WTC11 (cell line): ENCODE data around the gene SPHKAP. TPM values are rescaled to one million over a fixed set of nuclear protein-coding genes. Genes with fewer than 3 reads are reported as not detected.

Experiments used
- ATAC-seq: fragments of 200-7000 bp; cut with Tn5 transposase; 2 replicates; pipeline ENCODE4 v1.10.0; 2021; ENCODE audit warnings: mild to moderate bottlenecking, moderate library complexity
- CTCF ChIA-PET: fragments of 300-600 bp; sonication (Branson Sonifier 250); formaldehyde crosslinking; loops from one replicate; lab custom pipeline; 2021; ENCODE audit warnings: antibody characterized with exemption; lab: Charles Lee
- POLR2A ChIA-PET: fragments of 350-600 bp; sonication (Branson Sonifier 250); formaldehyde crosslinking; loops from one replicate; lab custom pipeline; 2021; ENCODE audit warnings: antibody characterized with exemption; lab: Charles Lee
- DNase-seq: peaks from one replicate; pipeline ENCODE4 v3.0.0; 2021; ENCODE audit warnings: low spot score
- H3K27ac Mint-ChIP-seq: 2 replicates; pipeline ENCODE4 v1.8.0; 2021; ENCODE audit warnings: mixed read lengths
- H3K27me3 Mint-ChIP-seq: 2 replicates; pipeline ENCODE4 v1.8.0; 2021; ENCODE audit warnings: low read depth, mild to moderate bottlenecking, moderate library complexity, mixed read lengths
- H3K36me3 Mint-ChIP-seq: 2 replicates; pipeline ENCODE4 v1.8.0; 2021; ENCODE audit warnings: mixed read lengths
- H3K4me1 Mint-ChIP-seq: 2 replicates; pipeline ENCODE4 v1.8.0; 2022; ENCODE audit warnings: mixed read lengths
- H3K4me3 Mint-ChIP-seq: 2 replicates; pipeline ENCODE4 v1.8.0; 2021; ENCODE audit warnings: mild to moderate bottlenecking, moderate library complexity, mixed read lengths
- H3K9me3 Mint-ChIP-seq: 2 replicates; pipeline ENCODE4 v1.8.0; 2021; ENCODE audit warnings: mixed read lengths
- AFF4 ChIP-seq: sonication (generic); formaldehyde crosslinking; IDR thresholded peaks from 2 replicates; pipeline ENCODE4 v1.8.1; 2023; ENCODE audit warnings: mild to moderate bottlenecking, missing genetic modification reagents, borderline replicate concordance
- ARID4B ChIP-seq: sonication (generic); formaldehyde crosslinking; IDR thresholded peaks from 2 replicates; pipeline ENCODE4 v1.8.0; 2023; ENCODE audit warnings: missing genetic modification reagents, mild to moderate bottlenecking, borderline replicate concordance
- CREM ChIP-seq: sonication (generic); formaldehyde crosslinking; IDR thresholded peaks from 2 replicates; pipeline ENCODE4 v1.8.1; 2022; ENCODE audit warnings: mild to moderate bottlenecking, missing genetic modification reagents, moderate library complexity
- ELF4 ChIP-seq: sonication (generic); formaldehyde crosslinking; IDR thresholded peaks from 2 replicates; pipeline ENCODE4 v1.8.1; 2022; ENCODE audit warnings: low read depth, mild to moderate bottlenecking, moderate library complexity, missing genetic modification reagents
- ESRRA ChIP-seq: sonication (generic); formaldehyde crosslinking; IDR thresholded peaks from 2 replicates; pipeline ENCODE4 v1.8.1; 2022; ENCODE audit warnings: mild to moderate bottlenecking, missing genetic modification reagents, borderline replicate concordance
- FOXK1 ChIP-seq: sonication (generic); formaldehyde crosslinking; IDR thresholded peaks from 2 replicates; pipeline ENCODE4 v1.8.0; 2022; ENCODE audit warnings: mild to moderate bottlenecking, moderate library complexity, missing genetic modification reagents
- FOXP4 ChIP-seq: sonication (generic); formaldehyde crosslinking; IDR thresholded peaks from 2 replicates; pipeline ENCODE4 v1.8.0; 2022; ENCODE audit warnings: mild to moderate bottlenecking, missing genetic modification reagents
- GTF2I ChIP-seq: fragments of 250-450 bp; sonication (Bioruptor Pico); conservative IDR thresholded peaks from 2 replicates; pipeline ENCODE4 v1.4.0; 2021; ENCODE audit warnings: mild to moderate bottlenecking
- HMGA2 ChIP-seq: fragments of 250-450 bp; sonication (Bioruptor Pico); IDR thresholded peaks from 2 replicates; pipeline ENCODE4 v1.4.0; 2021; ENCODE audit warnings: mild to moderate bottlenecking, moderate library complexity
- JUN ChIP-seq: sonication (generic); formaldehyde crosslinking; IDR thresholded peaks from 2 replicates; pipeline ENCODE4 v1.8.0; 2023; ENCODE audit warnings: mild to moderate bottlenecking, missing genetic modification reagents
- NR2C2 ChIP-seq: sonication (generic); formaldehyde crosslinking; IDR thresholded peaks from 2 replicates; pipeline ENCODE4 v1.8.0; 2022; ENCODE audit warnings: mild to moderate bottlenecking, missing genetic modification reagents
- SOX15 ChIP-seq: fragments of 250-450 bp; sonication (Bioruptor Pico); IDR thresholded peaks from 2 replicates; pipeline ENCODE4 v1.9.0; 2021; ENCODE audit warnings: mild to moderate bottlenecking
- TCF7 ChIP-seq: sonication (generic); formaldehyde crosslinking; IDR thresholded peaks from 2 replicates; pipeline ENCODE4 v1.8.0; 2022; ENCODE audit warnings: mild to moderate bottlenecking, low read depth, missing genetic modification reagents, moderate library complexity
- TEAD1 ChIP-seq: sonication (generic); formaldehyde crosslinking; IDR thresholded peaks from 2 replicates; pipeline ENCODE4 v1.8.0; 2022; ENCODE audit warnings: mild to moderate bottlenecking, missing genetic modification reagents
- TP53 ChIP-seq: sonication (generic); formaldehyde crosslinking; IDR thresholded peaks from 2 replicates; pipeline ENCODE4 v1.8.1; 2023; ENCODE audit warnings: mild to moderate bottlenecking, missing genetic modification reagents
- ZBTB43 ChIP-seq: sonication (generic); formaldehyde crosslinking; IDR thresholded peaks from 2 replicates; pipeline ENCODE4 v1.8.1; 2023; ENCODE audit warnings: mild to moderate bottlenecking, missing genetic modification reagents
- total RNA-seq: library from RNA; stranded (reverse); gene quantifications from 3 replicates; pipeline ENCODE4 v1.2.3, GENCODE V29; 2021
- TF ChIP-seq, protein P1 (sequence below): sonication (generic); formaldehyde crosslinking; IDR thresholded peaks from 2 replicates; pipeline ENCODE4 v1.8.1; 2023; ENCODE audit warnings: mild to moderate bottlenecking, missing genetic modification reagents, moderate library complexity
- TF ChIP-seq, protein P2 (sequence below): fragments of 250-450 bp; sonication (Bioruptor Pico); IDR thresholded peaks from 2 replicates; pipeline ENCODE4 v1.9.0; 2021; ENCODE audit warnings: mild to moderate bottlenecking
- TF ChIP-seq, protein P3 (sequence below): fragments of 250-450 bp; sonication (Bioruptor Pico); IDR thresholded peaks from 2 replicates; pipeline ENCODE4 v1.8.0; 2021; ENCODE audit warnings: mild to moderate bottlenecking

SPHKAP gene
- total RNA-seq, 1 experiment from 2014 or later = not detected

GRCh38 chr2:227933884-227934283 is 247.6 kb downstream of the SPHKAP start (continued):
- TF ChIP-seq FOXK1 (CRISPR knock-in tag) (no peak), CREM (no peak), ESRRA (CRISPR knock-in tag) (no peak), ARID4B (CRISPR knock-in tag) (no peak), AFF4 (CRISPR knock-in tag) (no peak), SOX15 (CRISPR knock-in tag) (no peak)
- TF ChIP-seq, protein P1, sequence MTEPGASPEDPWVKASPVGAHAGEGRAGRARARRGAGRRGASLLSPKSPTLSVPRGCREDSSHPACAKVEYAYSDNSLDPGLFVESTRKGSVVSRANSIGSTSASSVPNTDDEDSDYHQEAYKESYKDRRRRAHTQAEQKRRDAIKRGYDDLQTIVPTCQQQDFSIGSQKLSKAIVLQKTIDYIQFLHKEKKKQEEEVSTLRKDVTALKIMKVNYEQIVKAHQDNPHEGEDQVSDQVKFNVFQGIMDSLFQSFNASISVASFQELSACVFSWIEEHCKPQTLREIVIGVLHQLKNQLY (CRISPR knock-in tag) = no peak

DNA sequence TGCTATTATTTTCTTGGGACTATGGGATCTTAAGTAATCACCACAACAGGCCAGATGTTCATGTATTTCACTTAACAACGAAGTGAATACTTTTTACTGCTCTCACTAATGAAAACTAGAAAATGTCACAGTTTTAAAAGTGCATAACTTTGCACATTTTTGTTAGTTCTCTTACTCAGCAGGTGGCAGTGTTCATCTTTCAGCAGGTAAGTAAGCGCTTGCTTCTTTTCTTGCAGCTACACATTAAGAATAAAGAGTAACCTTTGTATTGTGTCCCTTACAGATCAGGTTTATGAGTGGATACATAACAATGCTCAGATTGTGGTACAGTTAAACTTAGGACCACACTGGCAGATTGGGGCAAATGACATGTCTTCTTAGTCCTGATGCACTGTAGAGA is 249.1 kb downstream of the SPHKAP start:
- peaks cover 20% of the 10 kb centered on the region for H3K9me3 Mint-ChIP-seq
- TF ChIP-seq TP53 (CRISPR knock-in tag) = no peak
- no peak for TF ChIP-seq GTF2I
- no peak for TF ChIP-seq ZBTB43
- TF ChIP-seq ELF4 (CRISPR knock-in tag) = no peak
- TF ChIP-seq HMGA2 (CRISPR knock-in tag) = no peak
- TF ChIP-seq, all 79 proteins: peak for 0
- no peak for ATAC-seq
- Mint-ChIP-seq H3K36me3 (peaks cover 9% of the 10 kb centered on the region), H3K4me1 (peaks cover 6% of the 10 kb centered on the region), H3K4me3 (no peak overlapping the region), H3K27me3 (no peaks in the 10 kb centered on the region), H3K27ac (no peak overlapping the region)
- ChIA-PET POLR2A (no interaction called here), CTCF (no interaction called here)
- no peak for DNase-seq

DNA sequence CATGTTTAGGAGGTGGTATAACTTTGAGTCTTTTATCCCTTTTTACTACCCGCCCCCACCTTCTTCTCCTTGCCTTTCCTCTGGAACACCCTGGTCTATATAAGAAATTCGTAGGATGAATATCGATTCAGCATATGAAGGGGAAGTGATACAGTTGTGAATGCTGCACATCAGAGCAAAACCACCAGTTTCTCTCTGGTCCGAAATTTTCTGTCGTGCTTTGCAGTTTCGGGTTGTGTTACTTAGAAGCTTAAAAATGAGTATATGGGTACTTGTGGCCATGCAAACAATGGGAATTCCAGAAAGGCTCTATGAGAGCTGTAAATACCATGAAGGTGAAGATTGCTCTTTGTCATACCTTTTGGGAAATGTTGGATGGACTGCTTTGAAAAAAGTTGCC is 249.5 kb downstream of the SPHKAP start:
- peaks cover 6% of the 10 kb centered on the region for H3K4me1 Mint-ChIP-seq
- H3K36me3 Mint-ChIP-seq = peaks cover 13% of the 10 kb centered on the region
- H3K27me3 Mint-ChIP-seq = no peaks in the 10 kb centered on the region
- no peak overlapping the region for H3K4me3 Mint-ChIP-seq
- DNase-seq (no peak), ATAC-seq (no peak)
- H3K27ac Mint-ChIP-seq = no peak overlapping the region
- ChIA-PET CTCF (no interaction called here), POLR2A (no interaction called here)
- peaks cover 24% of the 10 kb centered on the region for H3K9me3 Mint-ChIP-seq
- TF ChIP-seq, protein P2, sequence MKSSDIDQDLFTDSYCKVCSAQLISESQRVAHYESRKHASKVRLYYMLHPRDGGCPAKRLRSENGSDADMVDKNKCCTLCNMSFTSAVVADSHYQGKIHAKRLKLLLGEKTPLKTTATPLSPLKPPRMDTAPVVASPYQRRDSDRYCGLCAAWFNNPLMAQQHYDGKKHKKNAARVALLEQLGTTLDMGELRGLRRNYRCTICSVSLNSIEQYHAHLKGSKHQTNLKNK = no peak
- TF ChIP-seq JUN (CRISPR knock-in tag) = no peak
- no peak for TF ChIP-seq TEAD1
- TF ChIP-seq FOXP4 (CRISPR knock-in tag) = no peak
- TF ChIP-seq NR2C2 = no peak
- TF ChIP-seq, protein P3, sequence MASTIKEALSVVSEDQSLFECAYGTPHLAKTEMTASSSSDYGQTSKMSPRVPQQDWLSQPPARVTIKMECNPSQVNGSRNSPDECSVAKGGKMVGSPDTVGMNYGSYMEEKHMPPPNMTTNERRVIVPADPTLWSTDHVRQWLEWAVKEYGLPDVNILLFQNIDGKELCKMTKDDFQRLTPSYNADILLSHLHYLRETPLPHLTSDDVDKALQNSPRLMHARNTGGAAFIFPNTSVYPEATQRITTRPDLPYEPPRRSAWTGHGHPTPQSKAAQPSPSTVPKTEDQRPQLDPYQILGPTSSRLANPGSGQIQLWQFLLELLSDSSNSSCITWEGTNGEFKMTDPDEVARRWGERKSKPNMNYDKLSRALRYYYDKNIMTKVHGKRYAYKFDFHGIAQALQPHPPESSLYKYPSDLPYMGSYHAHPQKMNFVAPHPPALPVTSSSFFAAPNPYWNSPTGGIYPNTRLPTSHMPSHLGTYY = no peak
- no peak for TF ChIP-seq TCF7 (CRISPR knock-in tag)
